CD4-positive, CD25-positive, alpha-beta regulatory T cell (primary cell): Measurements from ENCODE around the gene FXYD4. TPM values are rescaled to one million over a fixed set of nuclear protein-coding genes. Genes with fewer than 3 reads are reported as not detected.

Experiments
- ATAC-seq, 2 donors: fragments of 150-1000 bp; cut with Tn5 transposase; one replicate each; pipeline ENCODE4 v1.10.0; 2021; ENCODE audit warnings: low read depth in 2 of 2, moderate number of reproducible peaks in 2 of 2, moderate library complexity in 1 of 2
- DNase-seq, 3 donors: peaks; one replicate each; pipeline versions ENCODE4 v3.0.0 to v3.0.0-alpha.2; 2012 to 2022; ENCODE audit warnings: mixed read lengths in 1 of 3
- H3K27ac ChIP-seq: one replicate; pipeline ENCODE4 v1.7.0; 2013; ENCODE audit warnings: mild to moderate bottlenecking, low read length; ENCODE audit not compliant: insufficient read depth, poor library complexity, severe bottlenecking
- H3K27me3 ChIP-seq: one replicate; pipeline ENCODE4 v1.7.0; 2013; ENCODE audit warnings: low read length; ENCODE audit not compliant: control insufficient read depth, insufficient read depth
- H3K36me3 ChIP-seq: one replicate; pipeline ENCODE4 v1.7.0; 2013; ENCODE audit warnings: mild to moderate bottlenecking, low read length, moderate library complexity; ENCODE audit not compliant: control insufficient read depth, insufficient read depth
- H3K4me1 ChIP-seq: 2 replicates; pipeline ENCODE4 v1.7.0; 2013; ENCODE audit warnings: mild to moderate bottlenecking, low read length; ENCODE audit not compliant: insufficient read depth, control insufficient read depth, poor library complexity, severe bottlenecking
- H3K4me3 ChIP-seq: one replicate; pipeline ENCODE4 v1.7.0; 2013; ENCODE audit warnings: low read depth, mild to moderate bottlenecking, low read length, moderate library complexity
- H3K9me3 ChIP-seq, 2 experiments: 1 replicate in 1 of 2; 2 replicates in 1 of 2; pipeline ENCODE4 v1.7.0; 2013; ENCODE audit warnings: low read length in 2 of 2, mild to moderate bottlenecking in 1 of 2, moderate library complexity in 1 of 2; ENCODE audit not compliant: control insufficient read depth in 2 of 2
- H3K27ac Mint-ChIP-seq, 3 donors: one replicate each; pipeline ENCODE4 v1.8.0; 2020 to 2022; ENCODE audit warnings: mild to moderate bottlenecking in 3 of 3, mixed read lengths in 3 of 3, moderate library complexity in 2 of 3
- H3K27me3 Mint-ChIP-seq: one replicate; pipeline ENCODE4 v1.8.0; 2022; ENCODE audit warnings: mild to moderate bottlenecking, mixed read lengths
- H3K36me3 Mint-ChIP-seq: one replicate; pipeline ENCODE4 v1.8.0; 2020; ENCODE audit warnings: mixed read lengths
- H3K4me1 Mint-ChIP-seq, 4 donors: one replicate each; pipeline ENCODE4 v1.8.0; 2020 to 2022; ENCODE audit warnings: mixed read lengths in 4 of 4, mild to moderate bottlenecking in 1 of 4
- H3K4me3 Mint-ChIP-seq, 4 donors: one replicate each; pipeline ENCODE4 v1.8.0; 2020 to 2022; ENCODE audit warnings: mild to moderate bottlenecking in 4 of 4, mixed read lengths in 4 of 4, moderate library complexity in 3 of 4
- H3K9me3 Mint-ChIP-seq, 7 donors: one replicate each; pipeline ENCODE4 v1.8.0; 2020 to 2022; ENCODE audit warnings: mixed read lengths in 7 of 7, mild to moderate bottlenecking in 3 of 7, moderate library complexity in 2 of 7
- polyA plus RNA-seq, 4 donors: library from polyadenylated mRNA; unstranded; fragments of 300-500 nt; fragmentation: Illumina TruSeq; gene quantifications; one replicate each; pipeline ENCODE4 v1.2.3, GENCODE V29; 2021
- total RNA-seq: library from RNA; stranded (reverse); gene quantifications from one replicate; pipeline ENCODE4 v1.2.3, GENCODE V29; 2022

FXYD4 gene
- total and polyA plus RNA-seq, 5 donors from 2014 or later = not detected

GRCh38 chr10:43386981-43387677 lies 15.7 kb downstream of the FXYD4 start:
- peaks cover 36% of the 10 kb centered on the region for H3K36me3 Mint-ChIP-seq
- H3K9me3 ChIP-seq = no peaks in the 10 kb centered on the region
- H3K27ac ChIP-seq = no peak overlapping the region
- H3K27ac Mint-ChIP-seq = peak overlapping the region in 2 of 3 donors; percentile 54 to 74
- H3K36me3 ChIP-seq = peaks cover 68% of the 10 kb centered on the region
- no peaks in the 10 kb centered on the region for H3K27me3 ChIP-seq
- no peak overlapping the region for H3K4me3 Mint-ChIP-seq
- no peaks in the 10 kb centered on the region for H3K27me3 Mint-ChIP-seq
- H3K4me3 ChIP-seq = no peak overlapping the region
- DNase-seq (no peak), ATAC-seq (no peak)
- H3K4me1 Mint-ChIP-seq = peaks cover 19 to 63% (median 46%) of the 10 kb centered on the region in 4 donors
- H3K9me3 Mint-ChIP-seq = no peaks in the 10 kb centered on the region
- peaks cover 25% of the 10 kb centered on the region for H3K4me1 ChIP-seq

- H3K9me3 ChIP-seq = no peaks in the 10 kb centered on the region
- peaks cover 29% of the 10 kb centered on the region for H3K4me1 ChIP-seq
- Mint-ChIP-seq H3K9me3 (no peaks in the 10 kb centered on the region), H3K4me1 (peaks cover 19 to 68% (median 49%) of the 10 kb centered on the region in 4 donors), H3K27ac (peak overlapping the region in 1 of 3 donors; percentile 54), H3K36me3 (peaks cover 41% of the 10 kb centered on the region), H3K27me3 (no peaks in the 10 kb centered on the region), H3K4me3 (peak overlapping the region in 1 of 4 donors; percentile 48)
- H3K27ac ChIP-seq = no peak overlapping the region
- H3K36me3 ChIP-seq = peaks cover 72% of the 10 kb centered on the region
- ATAC-seq (no peak), DNase-seq (no peak)
- H3K4me3 ChIP-seq = no peak overlapping the region
- H3K27me3 ChIP-seq = no peaks in the 10 kb centered on the region
Measured at GRCh38 chr10:43387678-43388032, 16.2 kb downstream of the FXYD4 start.

GRCh38 chr10:43389867-43390266 lies 18.4 kb downstream of the FXYD4 start:
- no peak for ATAC-seq
- Histone ChIP-seq H3K27me3 (no peaks in the 10 kb centered on the region), H3K4me1 (peaks cover 45% of the 10 kb centered on the region), H3K9me3 (no peaks in the 10 kb centered on the region), H3K36me3 (peaks cover 89% of the 10 kb centered on the region), H3K4me3 (no peak overlapping the region), H3K27ac (peak overlapping the region; percentile 45)
- no peak for DNase-seq
- H3K4me3 Mint-ChIP-seq = peak overlapping the region in 1 of 4 donors; percentile 33
- peak overlapping the region in 2 of 3 donors; percentile 54 to 82 for H3K27ac Mint-ChIP-seq
- H3K27me3 Mint-ChIP-seq = no peaks in the 10 kb centered on the region
- no peaks in the 10 kb centered on the region for H3K9me3 Mint-ChIP-seq
- peaks cover 24 to 80% (median 62%) of the 10 kb centered on the region in 4 donors for H3K4me1 Mint-ChIP-seq
- peaks cover 50% of the 10 kb centered on the region for H3K36me3 Mint-ChIP-seq

GRCh38 chr10:43390333-43390732 lies 18.9 kb downstream of the FXYD4 start:
- peak overlapping the region in 2 of 3 donors; percentile 54 to 65 for H3K27ac Mint-ChIP-seq
- Histone ChIP-seq H3K36me3 (peaks cover 86% of the 10 kb centered on the region), H3K4me3 (no peak overlapping the region), H3K9me3 (no peaks in the 10 kb centered on the region), H3K27ac (peak overlapping the region; percentile 45), H3K4me1 (peaks cover 50% of the 10 kb centered on the region), H3K27me3 (no peaks in the 10 kb centered on the region)
- H3K4me1 Mint-ChIP-seq = peaks cover 24 to 83% (median 66%) of the 10 kb centered on the region in 4 donors
- H3K9me3 Mint-ChIP-seq = no peaks in the 10 kb centered on the region
- DNase-seq (no peak), ATAC-seq (no peak)
- H3K4me3 Mint-ChIP-seq = peak overlapping the region in 3 of 4 donors; percentile 3 to 69 (median 22)
- H3K36me3 Mint-ChIP-seq = peaks cover 52% of the 10 kb centered on the region
- H3K27me3 Mint-ChIP-seq = no peaks in the 10 kb centered on the region

- peaks cover 54% of the 10 kb centered on the region for H3K4me1 ChIP-seq
- peak; percentile 48 to 53 for ATAC-seq
- H3K27me3 ChIP-seq = no peaks in the 10 kb centered on the region
- Mint-ChIP-seq H3K27me3 (no peaks in the 10 kb centered on the region), H3K4me1 (peaks cover 24 to 87% (median 69%) of the 10 kb centered on the region in 4 donors), H3K9me3 (no peaks in the 10 kb centered on the region), H3K4me3 (peak overlapping the region in 2 of 4 donors; percentile 3 to 69), H3K27ac (peak overlapping the region in 2 of 3 donors; percentile 54 to 65), H3K36me3 (peaks cover 55% of the 10 kb centered on the region)
- no peak overlapping the region for H3K4me3 ChIP-seq
- peak in 2 of 3 donors; percentile 27 to 29 for DNase-seq
- peak overlapping the region; percentile 45 for H3K27ac ChIP-seq
- peaks cover 89% of the 10 kb centered on the region for H3K36me3 ChIP-seq
- no peaks in the 10 kb centered on the region for H3K9me3 ChIP-seq
Measured at GRCh38 chr10:43390759-43391158, 19.3 kb downstream of the FXYD4 start.

GRCh38 chr10:43391496-43391895 lies 20.1 kb downstream of the FXYD4 start:
- Mint-ChIP-seq H3K9me3 (no peaks in the 10 kb centered on the region), H3K36me3 (peaks cover 52% of the 10 kb centered on the region), H3K4me1 (peaks cover 22 to 91% (median 70%) of the 10 kb centered on the region in 4 donors), H3K27me3 (no peaks in the 10 kb centered on the region), H3K27ac (peak overlapping the region in 2 of 3 donors; percentile 54 to 92), H3K4me3 (peak overlapping the region in 3 of 4 donors; percentile 5 to 63 (median 11))
- Histone ChIP-seq H3K9me3 (no peaks in the 10 kb centered on the region), H3K36me3 (peaks cover 83% of the 10 kb centered on the region), H3K27me3 (no peaks in the 10 kb centered on the region), H3K4me1 (peaks cover 60% of the 10 kb centered on the region), H3K4me3 (no peak overlapping the region), H3K27ac (peak overlapping the region; percentile 45)
- DNase-seq (no peak), ATAC-seq (no peak)

- H3K27me3 Mint-ChIP-seq = no peaks in the 10 kb centered on the region
- Histone ChIP-seq H3K27ac (peak overlapping the region; percentile 38), H3K4me3 (no peak overlapping the region), H3K36me3 (peaks cover 70% of the 10 kb centered on the region), H3K9me3 (no peaks in the 10 kb centered on the region), H3K4me1 (peaks cover 66% of the 10 kb centered on the region), H3K27me3 (no peaks in the 10 kb centered on the region)
- peak overlapping the region; percentile 48 to 85 (median 55) for H3K27ac Mint-ChIP-seq
- H3K4me3 Mint-ChIP-seq = peak overlapping the region in 3 of 4 donors; percentile 0 to 61 (median 8)
- peaks cover 25 to 86% (median 65%) of the 10 kb centered on the region in 4 donors for H3K4me1 Mint-ChIP-seq
- ATAC-seq (no peak), DNase-seq (no peak)
- H3K9me3 Mint-ChIP-seq = no peaks in the 10 kb centered on the region
- peaks cover 43% of the 10 kb centered on the region for H3K36me3 Mint-ChIP-seq
Measured at GRCh38 chr10:43392748-43393147, 21.3 kb downstream of the FXYD4 start.
